Measurements from ENCODE around the gene BCORL1. TPM values are rescaled to one million over a fixed set of nuclear protein-coding genes. Genes with fewer than 3 reads are reported as not detected.

BCORL1 gene
- total RNA-seq, 2 experiments from 2014 or later, result 8.3 to 8.5 TPM

- H3K36me3 Mint-ChIP-seq (ENCODE audit: low read depth), result no peaks in the 10 kb centered on the region
- no peak overlapping the region for H3K4me3 Mint-ChIP-seq
- H3K4me1 Mint-ChIP-seq, result peaks cover 3% of the 10 kb centered on the region
- CTCF ChIA-PET, result interaction anchor here (0.6 to 1.7 kb wide), 3 partner anchors 27 to 169 kb away, joined by 3 to 5 read pairs (median 3); no protein-coding TSS in a partner anchor
- POLR2A ChIA-PET, result no interaction called here
- H3K27me3 Mint-ChIP-seq, result no peaks in the 10 kb centered on the region
- no peaks in the 10 kb centered on the region for H3K9me3 Mint-ChIP-seq (ENCODE audit: low read depth)
- no peak for DNase-seq
- intact Hi-C loops (cut with DNase I, micrococcal nuclease), result no loop called here
- no peak overlapping the region for H3K27ac Mint-ChIP-seq
- no peak for ATAC-seq
Measured at GRCh38 chrX:129992181-129992580, 9.7 kb downstream of the BCORL1 start.

DNA sequence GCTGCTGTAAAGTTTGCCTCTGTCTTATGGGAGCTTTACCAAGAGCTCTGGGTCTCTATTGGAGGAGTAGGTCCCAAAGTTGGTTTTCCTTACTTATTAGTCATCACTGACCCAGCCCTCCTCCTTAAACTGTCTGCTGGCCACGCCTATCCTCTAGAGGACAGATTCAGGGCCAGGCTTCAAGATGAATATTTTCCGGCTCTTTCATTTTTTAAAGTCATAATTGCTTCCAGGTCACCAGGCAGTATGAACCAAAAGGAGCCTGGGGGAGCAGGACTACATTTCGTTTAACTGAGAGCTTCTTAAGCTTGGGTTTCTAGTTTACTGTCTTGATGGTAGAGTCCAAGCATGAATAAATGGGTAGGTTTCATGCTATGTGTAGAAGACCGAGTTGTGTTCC, 13.7 kb downstream of the BCORL1 start:
- Mint-ChIP-seq H3K4me1 (peaks cover under 1% of the 10 kb centered on the region), H3K9me3 (ENCODE audit: low read depth) (no peaks in the 10 kb centered on the region), H3K27ac (no peak overlapping the region), H3K27me3 (no peaks in the 10 kb centered on the region), H3K4me3 (no peak overlapping the region), H3K36me3 (ENCODE audit: low read depth) (no peaks in the 10 kb centered on the region)
- intact Hi-C loops (cut with DNase I, micrococcal nuclease), result no loop called here
- CTCF ChIA-PET, result interaction anchor here (0.9 to 1.7 kb wide), 2 partner anchors 32 to 70 kb away, joined by 4 to 5 read pairs; no protein-coding TSS in a partner anchor
- DNase-seq (no peak), ATAC-seq (no peak)
- POLR2A ChIA-PET, result interaction anchor here (0.6 kb wide), 1 partner anchor 9 kb away, joined by 8 read pairs; no protein-coding TSS in a partner anchor

- no peak overlapping the region for H3K4me3 Mint-ChIP-seq
- H3K36me3 Mint-ChIP-seq (ENCODE audit: low read depth), result no peaks in the 10 kb centered on the region
- ATAC-seq (no peak), DNase-seq (no peak)
- intact Hi-C loops (cut with DNase I, micrococcal nuclease), result no loop called here
- POLR2A ChIA-PET, result no interaction called here
- CTCF ChIA-PET, result interaction anchor here (1.7 kb wide), 1 partner anchor 71 kb away, joined by 5 read pairs; no protein-coding TSS in a partner anchor
- peaks cover 6% of the 10 kb centered on the region for H3K4me1 Mint-ChIP-seq
- H3K27ac Mint-ChIP-seq, result no peak overlapping the region
- H3K27me3 Mint-ChIP-seq, result no peaks in the 10 kb centered on the region
- H3K9me3 Mint-ChIP-seq (ENCODE audit: low read depth), result no peaks in the 10 kb centered on the region
Measured at GRCh38 chrX:129997086-129997485, 14.7 kb downstream of the BCORL1 start.

DNA sequence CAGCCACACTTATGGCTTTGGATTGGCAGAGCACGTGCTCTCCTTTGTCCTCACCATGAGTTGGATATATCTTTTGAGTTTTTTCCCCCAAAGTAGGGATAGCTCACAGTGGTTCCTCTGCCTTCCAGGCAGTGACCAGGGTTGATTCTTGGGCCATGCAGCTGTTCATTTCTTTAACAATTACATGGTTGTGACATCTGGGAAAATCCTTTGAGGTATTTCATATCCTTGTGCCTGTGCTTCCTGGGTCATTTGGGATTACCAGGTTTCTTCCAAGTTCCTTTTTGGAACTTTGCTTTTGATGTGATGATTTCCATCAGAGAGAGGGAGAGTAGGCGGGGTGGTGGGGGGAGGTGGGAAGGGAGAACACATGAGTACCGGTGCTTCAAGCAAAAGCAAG, 15.6 kb downstream of the BCORL1 start:
- intact Hi-C loops (cut with DNase I, micrococcal nuclease), result no loop called here
- Mint-ChIP-seq H3K9me3 (ENCODE audit: low read depth) (no peaks in the 10 kb centered on the region), H3K27me3 (no peaks in the 10 kb centered on the region), H3K36me3 (ENCODE audit: low read depth) (no peaks in the 10 kb centered on the region), H3K27ac (no peak overlapping the region), H3K4me1 (peaks cover 6% of the 10 kb centered on the region), H3K4me3 (no peak overlapping the region)
- DNase-seq (no peak), ATAC-seq (no peak)
- ChIA-PET POLR2A (no interaction called here), CTCF (interaction anchor here (1.0 to 1.4 kb wide), 2 partner anchors 19 to 30 kb away, joined by 3 to 4 read pairs; no protein-coding TSS in a partner anchor)

DNA sequence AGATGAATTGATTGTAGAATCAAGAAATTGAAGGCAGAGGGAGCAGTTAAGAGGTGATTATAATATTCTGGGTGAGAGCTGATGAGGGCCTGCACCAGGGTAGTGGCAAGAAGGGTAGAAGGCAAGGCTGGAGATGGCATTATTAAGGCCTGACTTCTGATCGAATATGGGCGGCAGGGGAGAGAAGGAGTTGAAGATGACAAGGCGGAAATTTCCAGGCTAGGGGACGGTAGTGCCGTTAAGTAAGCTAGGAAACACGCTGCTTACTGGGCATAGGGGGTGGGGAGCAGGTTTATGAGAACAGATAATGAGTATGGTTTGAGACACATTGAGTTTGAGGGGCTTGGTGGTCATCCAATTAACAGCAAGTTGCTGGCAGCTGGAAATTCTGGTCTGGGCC, 19.5 kb downstream of the BCORL1 start:
- Mint-ChIP-seq H3K27ac (peak overlapping the region; percentile 3), H3K4me3 (no peak overlapping the region), H3K36me3 (ENCODE audit: low read depth) (peaks cover 3% of the 10 kb centered on the region), H3K27me3 (no peaks in the 10 kb centered on the region), H3K4me1 (peaks cover 6% of the 10 kb centered on the region), H3K9me3 (ENCODE audit: low read depth) (no peaks in the 10 kb centered on the region)
- ATAC-seq (no peak), DNase-seq (no peak)
- CTCF ChIA-PET, result no interaction called here
- intact Hi-C loops (cut with DNase I, micrococcal nuclease), result no loop called here
- POLR2A ChIA-PET, result no interaction called here

GRCh38 chrX:130002541-130002940, 20.1 kb downstream of the BCORL1 start:
- peaks cover 6% of the 10 kb centered on the region for H3K4me1 Mint-ChIP-seq

GRCh38 chrX:130005089-130005807, 22.8 kb downstream of the BCORL1 start:
- intact Hi-C loops (cut with DNase I, micrococcal nuclease), result no loop called here
- DNase-seq (no peak), ATAC-seq (no peak)
- ChIA-PET CTCF (no interaction called here), POLR2A (interaction anchor here (0.6 kb wide), 1 partner anchor 9 kb away, joined by 8 read pairs; no protein-coding TSS in a partner anchor)
- H3K27me3 Mint-ChIP-seq, result no peaks in the 10 kb centered on the region
- no peak overlapping the region for H3K4me3 Mint-ChIP-seq
- H3K9me3 Mint-ChIP-seq (ENCODE audit: low read depth), result no peaks in the 10 kb centered on the region
- peaks cover 6% of the 10 kb centered on the region for H3K36me3 Mint-ChIP-seq (ENCODE audit: low read depth)
- peaks cover 6% of the 10 kb centered on the region for H3K4me1 Mint-ChIP-seq
- no peak overlapping the region for H3K27ac Mint-ChIP-seq

More at GRCh38 chrX:130002541-130002940, 20.1 kb downstream of the BCORL1 start:
- H3K36me3 Mint-ChIP-seq (ENCODE audit: low read depth), result peaks cover 4% of the 10 kb centered on the region
- H3K27ac Mint-ChIP-seq, result no peak overlapping the region
- CTCF ChIA-PET, result no interaction called here
- DNase-seq (no peak), ATAC-seq (no peak)
- H3K4me3 Mint-ChIP-seq, result no peak overlapping the region
- H3K27me3 Mint-ChIP-seq, result no peaks in the 10 kb centered on the region
- intact Hi-C loops (cut with DNase I, micrococcal nuclease), result no loop called here
- H3K9me3 Mint-ChIP-seq (ENCODE audit: low read depth), result no peaks in the 10 kb centered on the region
- POLR2A ChIA-PET, result no interaction called here

GRCh38 chrX:130009658-130010223, 27.3 kb downstream of the BCORL1 start:
- DNase-seq (no peak), ATAC-seq (no peak)
- ChIA-PET POLR2A (no interaction called here), CTCF (interaction anchor here (0.9 kb wide), 1 partner anchor 257 kb away, joined by 4 read pairs; no protein-coding TSS in a partner anchor)
- intact Hi-C loops (cut with DNase I, micrococcal nuclease), result no loop called here
- Mint-ChIP-seq H3K27ac (no peak overlapping the region), H3K4me3 (no peak overlapping the region), H3K9me3 (ENCODE audit: low read depth) (no peaks in the 10 kb centered on the region), H3K27me3 (no peaks in the 10 kb centered on the region), H3K36me3 (ENCODE audit: low read depth) (peaks cover 6% of the 10 kb centered on the region), H3K4me1 (no peaks in the 10 kb centered on the region)

DNA sequence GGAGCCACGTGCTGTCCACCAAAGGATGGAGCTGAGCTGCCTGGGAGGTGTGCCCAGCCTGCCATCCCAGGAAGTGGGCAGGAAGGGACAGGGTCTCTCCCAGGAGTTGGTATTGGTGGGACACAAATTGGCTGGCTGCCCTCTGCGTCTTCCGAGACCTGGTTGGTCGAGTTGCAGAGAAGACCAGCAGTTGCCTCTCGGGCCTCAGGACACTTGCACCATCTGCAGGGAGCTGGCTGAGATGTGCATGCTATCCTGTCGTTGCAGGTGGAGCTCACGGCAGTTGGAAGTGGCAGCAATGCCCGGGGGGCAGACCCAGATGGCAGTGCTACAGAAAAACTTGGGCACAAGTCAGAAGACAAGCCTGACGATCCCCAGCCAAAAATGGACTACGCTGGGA, 30.2 kb downstream of the BCORL1 start:
- no peak overlapping the region for H3K27ac Mint-ChIP-seq
- CTCF ChIA-PET, result no interaction called here
- POLR2A ChIA-PET, result no interaction called here
- intact Hi-C loops (cut with DNase I, micrococcal nuclease), result no loop called here
- DNase-seq, result no peak
- no peak overlapping the region for H3K4me3 Mint-ChIP-seq
- ATAC-seq, result no peak
- H3K4me1 Mint-ChIP-seq, result no peaks in the 10 kb centered on the region
- no peaks in the 10 kb centered on the region for H3K9me3 Mint-ChIP-seq (ENCODE audit: low read depth)
- peaks cover 3% of the 10 kb centered on the region for H3K36me3 Mint-ChIP-seq (ENCODE audit: low read depth)
- no peaks in the 10 kb centered on the region for H3K27me3 Mint-ChIP-seq

- no peak overlapping the region for H3K4me3 Mint-ChIP-seq
- H3K27me3 Mint-ChIP-seq, result no peaks in the 10 kb centered on the region
- CTCF ChIA-PET, result no interaction called here
- H3K36me3 Mint-ChIP-seq (ENCODE audit: low read depth), result peaks cover 1% of the 10 kb centered on the region
- H3K27ac Mint-ChIP-seq, result no peak overlapping the region
- ATAC-seq (no peak), DNase-seq (no peak)
- POLR2A ChIA-PET, result no interaction called here
- intact Hi-C loops (cut with DNase I, micrococcal nuclease), result no loop called here
- H3K4me1 Mint-ChIP-seq, result no peaks in the 10 kb centered on the region
- H3K9me3 Mint-ChIP-seq (ENCODE audit: low read depth), result no peaks in the 10 kb centered on the region
Measured at GRCh38 chrX:130013661-130014060, 31.2 kb downstream of the BCORL1 start.

DNA sequence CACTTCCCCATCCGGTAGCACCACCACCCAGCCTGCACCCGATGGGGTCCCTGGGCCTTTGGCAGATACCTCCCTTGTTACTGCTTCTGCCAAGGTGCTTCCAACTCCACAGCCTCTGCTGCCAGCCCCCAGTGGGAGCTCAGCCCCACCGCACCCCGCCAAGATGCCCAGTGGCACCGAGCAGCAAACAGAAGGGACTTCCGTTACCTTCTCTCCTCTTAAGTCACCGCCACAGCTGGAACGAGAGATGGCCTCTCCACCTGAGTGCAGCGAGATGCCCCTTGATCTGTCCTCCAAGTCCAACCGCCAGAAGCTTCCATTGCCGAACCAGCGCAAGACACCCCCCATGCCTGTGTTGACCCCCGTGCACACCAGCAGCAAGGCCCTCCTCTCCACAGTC, 31.9 kb downstream of the BCORL1 start:
- ChIA-PET CTCF (no interaction called here), POLR2A (no interaction called here)
- Mint-ChIP-seq H3K36me3 (ENCODE audit: low read depth) (peaks cover 1% of the 10 kb centered on the region), H3K27me3 (no peaks in the 10 kb centered on the region), H3K4me3 (no peak overlapping the region), H3K4me1 (no peaks in the 10 kb centered on the region), H3K9me3 (ENCODE audit: low read depth) (no peaks in the 10 kb centered on the region), H3K27ac (no peak overlapping the region)
- ATAC-seq, result no peak
- intact Hi-C loops (cut with DNase I, micrococcal nuclease), result no loop called here
- no peak for DNase-seq

DNA sequence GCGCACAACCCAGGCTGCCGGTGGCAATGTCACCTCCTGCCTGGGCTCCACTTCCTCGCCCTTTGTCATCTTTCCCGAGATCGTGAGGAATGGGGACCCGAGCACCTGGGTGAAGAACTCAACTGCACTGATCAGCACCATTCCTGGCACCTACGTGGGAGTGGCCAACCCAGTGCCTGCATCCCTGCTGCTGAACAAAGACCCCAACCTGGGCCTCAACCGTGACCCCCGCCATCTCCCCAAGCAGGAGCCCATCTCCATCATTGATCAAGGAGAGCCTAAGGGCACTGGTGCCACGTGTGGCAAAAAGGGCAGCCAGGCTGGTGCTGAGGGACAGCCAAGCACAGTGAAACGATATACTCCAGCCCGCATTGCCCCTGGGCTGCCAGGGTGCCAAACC, 32.3 kb downstream of the BCORL1 start:
- ATAC-seq, result no peak
- intact Hi-C loops (cut with DNase I, micrococcal nuclease), result no loop called here
- CTCF ChIA-PET, result interaction anchor here (2.5 kb wide), 1 partner anchor 13 kb away, joined by 12 read pairs; no protein-coding TSS in a partner anchor

More for the DNA sequence above, 32.3 kb downstream of the BCORL1 start:
- Mint-ChIP-seq H3K4me3 (no peak overlapping the region), H3K27ac (no peak overlapping the region), H3K9me3 (ENCODE audit: low read depth) (no peaks in the 10 kb centered on the region), H3K36me3 (ENCODE audit: low read depth) (peaks cover 2% of the 10 kb centered on the region), H3K4me1 (no peaks in the 10 kb centered on the region), H3K27me3 (no peaks in the 10 kb centered on the region)
- POLR2A ChIA-PET, result no interaction called here
- DNase-seq, result no peak

All from activated CD4-positive, alpha-beta T cell treated with anti-CD3 and anti-CD28 coated beads for 36 hours (primary cell).